PC-3 (cell line): ENCODE measurements around the gene ZNF497. TPM values are rescaled to one million over a fixed set of nuclear protein-coding genes. Genes with fewer than 3 reads are reported as not detected.
"Not testable (repeated sequence)": the region's sequence is repeated elsewhere in the genome, so short reads cannot be mapped to it uniquely, and the experiment has no call there.

Source experiments
- ATAC-seq: fragments of 200-7000 bp; cut with Tn5 transposase; 2 replicates; pipeline ENCODE4 v1.9.1; 2020; ENCODE audit warnings: mild to moderate bottlenecking, moderate library complexity
- BruUV-seq: library from RNA; stranded (reverse); fragments of 400-500 nt; replicated peaks from 2 replicates; lab custom pipeline; 2021; lab: Mats Ljungman, UMichigan
- CTCF ChIA-PET: fragments of 300-600 bp; sonication (Branson Sonifier 250); formaldehyde crosslinking; loops from one replicate; lab custom pipeline; 2022; ENCODE audit warnings: antibody characterized with exemption; lab: Charles Lee
- POLR2A ChIA-PET: fragments of 300-600 bp; sonication (Branson Sonifier 250); formaldehyde crosslinking; loops from one replicate; lab custom pipeline; 2022; ENCODE audit warnings: antibody characterized with exemption; ENCODE audit not compliant: unreplicated experiment; lab: Charles Lee
- DNase-seq: peaks from one replicate; pipeline ENCODE4 v3.0.0-alpha.2; 2015
- H2AFZ ChIP-seq: fragments of 300-600 bp; sonication (generic); 2 replicates; pipeline ENCODE4 v1.6.0; 2016; ENCODE audit warnings: antibody characterized with exemption, low read length
- H3F3A ChIP-seq: fragments of 300-600 bp; sonication (generic); one replicate; pipeline ENCODE4 v1.6.0; 2017; ENCODE audit warnings: antibody characterized with exemption, low read length, control low read depth, mild to moderate bottlenecking; ENCODE audit not compliant: unreplicated experiment
- H3K27ac ChIP-seq: fragments of 300-600 bp; sonication (generic); 2 replicates; pipeline ENCODE4 v1.5.1; 2016; ENCODE audit warnings: mild to moderate bottlenecking, low read length
- H3K27me3 ChIP-seq: fragments of 300-600 bp; sonication (generic); 2 replicates; pipeline ENCODE4 v1.6.1; 2016; ENCODE audit warnings: low read length, mixed read lengths
- H3K36me3 ChIP-seq: fragments of 300-600 bp; sonication (generic); 2 replicates; pipeline ENCODE4 v1.6.1; 2016; ENCODE audit warnings: low read depth, mixed run types, low read length, mixed read lengths
- H3K4me1 ChIP-seq: fragments of 300-600 bp; sonication (generic); 2 replicates; pipeline ENCODE4 v1.5.1; 2016; ENCODE audit warnings: low read length; ENCODE audit not compliant: insufficient read depth
- H3K4me2 ChIP-seq: fragments of 300-600 bp; sonication (generic); 2 replicates; pipeline ENCODE4 v1.6.0; 2016; ENCODE audit warnings: low read length
- H3K4me3 ChIP-seq: fragments of 300-600 bp; sonication (generic); 2 replicates; pipeline ENCODE4 v1.5.1; 2016; ENCODE audit warnings: mild to moderate bottlenecking, low read length, mixed read lengths
- H3K79me2 ChIP-seq: fragments of 300-600 bp; sonication (generic); 2 replicates; pipeline ENCODE4 v1.6.1; 2017; ENCODE audit warnings: low read length, mixed read lengths
- H3K9ac ChIP-seq: fragments of 300-600 bp; sonication (generic); 2 replicates; pipeline ENCODE4 v1.6.0; 2016; ENCODE audit warnings: mild to moderate bottlenecking, low read length
- H3K9me2 ChIP-seq: fragments of 300-600 bp; sonication (generic); replicated peaks from 2 replicates; pipeline ENCODE4 v1.6.1; 2016; ENCODE audit warnings: mixed run types, low read length, mixed read lengths
- H3K9me3 ChIP-seq: fragments of 300-600 bp; sonication (generic); 2 replicates; pipeline ENCODE4 v1.6.1; 2016; ENCODE audit warnings: low read length, mixed read lengths
- H4K20me1 ChIP-seq: fragments of 300-600 bp; sonication (generic); 2 replicates; pipeline ENCODE4 v1.6.1; 2016; ENCODE audit warnings: low read length, mixed read lengths
- CTCF ChIP-seq: fragments of 300-600 bp; sonication (generic); conservative IDR thresholded peaks from 2 replicates; pipeline ENCODE4 v1.5.1; 2017; ENCODE audit warnings: antibody characterized with exemption, low read depth, mild to moderate bottlenecking, low read length
- EZH2 ChIP-seq: fragments of 300-600 bp; sonication (generic); IDR thresholded peaks from one replicate; pipeline ENCODE4 v1.6.1; 2017; ENCODE audit warnings: antibody characterized with exemption, mild to moderate bottlenecking, low read length; ENCODE audit not compliant: unreplicated experiment
- EZH2phosphoT487 ChIP-seq: fragments of 300-600 bp; sonication (generic); IDR thresholded peaks from 2 replicates; pipeline ENCODE4 v1.6.1; 2018; ENCODE audit warnings: mild to moderate bottlenecking, antibody characterized with exemption, low read length, borderline replicate concordance
- intact Hi-C: fragments of 100-400 bp; cut with micrococcal nuclease; formaldehyde crosslinking; loops from 2 replicates; pipeline ENCODE4 v1.9.0; 2023
- total RNA-seq: library from RNA; depleted of rRNA; stranded (reverse); fragments of >200 nt; gene quantifications from 2 replicates; pipeline ENCODE4 v1.2.3, GENCODE V29; 2014

Gene ZNF497
- total RNA-seq, 1 experiment from 2014 or later = 2.2 TPM

- intact Hi-C loops = no loop called here
- DNase-seq (no peak), ATAC-seq (peak; percentile 40)
- ChIA-PET POLR2A (no interaction called here), CTCF (no interaction called here)
- H3K9me3 ChIP-seq = no peaks in the 10 kb centered on the region
- peak overlapping the region; percentile 57; the same call in 1 of the 2 replicates for H2AFZ ChIP-seq
- H3K79me2 ChIP-seq = no peaks in the 10 kb centered on the region
- no peaks in the 10 kb centered on the region for H3K4me1 ChIP-seq
- no peaks in the 10 kb centered on the region for H3K36me3 ChIP-seq
- no peak overlapping the region for H3K27ac ChIP-seq
- peak overlapping the region; percentile 35 for H3K4me2 ChIP-seq
- H3K4me3 ChIP-seq = 0 out of 2 replicates have a peak overlapping the region, but pooled peaks have one; percentile 7
- H3K27me3 ChIP-seq = peaks cover 26% of the 10 kb centered on the region
- no peak for TF ChIP-seq EZH2
- TF ChIP-seq EZH2phosphoT487 = no peak
- no peak for TF ChIP-seq CTCF
- H3K9ac ChIP-seq = no peak overlapping the region
- no peaks in the 10 kb centered on the region for H3K9me2 ChIP-seq
- H3F3A ChIP-seq = no peaks in the 10 kb centered on the region
- no TSS peak for BruUV-seq
- H4K20me1 ChIP-seq = no peaks in the 10 kb centered on the region
Observed at GRCh38 chr19:58350001-58350861, 12.3 kb downstream of the ZNF497 start.

GRCh38 chr19:58349590-58349989 lies 13.0 kb downstream of the ZNF497 start:
- H3K4me2 ChIP-seq = peak overlapping the region; percentile 35; the same call in 1 of the 2 replicates
- H3K27ac ChIP-seq = no peak overlapping the region
- H2AFZ ChIP-seq = no peak overlapping the region
- no peaks in the 10 kb centered on the region for H3K79me2 ChIP-seq
- ATAC-seq (no peak), DNase-seq (no peak)
- BruUV-seq = no TSS peak
- TF ChIP-seq EZH2phosphoT487 = no peak
- H3K4me3 ChIP-seq = no peak overlapping the region
- no peaks in the 10 kb centered on the region for H3K9me3 ChIP-seq
- H3K36me3 ChIP-seq = no peaks in the 10 kb centered on the region
- ChIA-PET POLR2A (no interaction called here), CTCF (no interaction called here)
- H3K9me2 ChIP-seq = no peaks in the 10 kb centered on the region
- no peak overlapping the region for H3K9ac ChIP-seq
- intact Hi-C loops = no loop called here
- no peaks in the 10 kb centered on the region for H3F3A ChIP-seq
- no peaks in the 10 kb centered on the region for H3K4me1 ChIP-seq
- peaks cover 26% of the 10 kb centered on the region for H3K27me3 ChIP-seq
- no peaks in the 10 kb centered on the region for H4K20me1 ChIP-seq

- POLR2A ChIA-PET, intact Hi-C loops: not testable (repeated sequence)
- peak overlapping the region; percentile 79 for H3K4me2 ChIP-seq
Observed at GRCh38 chr19:58348080-58348479, 14.5 kb downstream of the ZNF497 start.

More at GRCh38 chr19:58348080-58348479, 14.5 kb downstream of the ZNF497 start:
- CTCF ChIA-PET, H3K27ac ChIP-seq, H3K4me1 ChIP-seq, H3K36me3 ChIP-seq, H4K20me1 ChIP-seq, H3K9me2 ChIP-seq, H3F3A ChIP-seq, ATAC-seq, H3K9ac ChIP-seq, H3K9me3 ChIP-seq, DNase-seq, H3K79me2 ChIP-seq: not testable (repeated sequence)
- TSS peak; percentile 33 for BruUV-seq
- peak overlapping the region; percentile 76; the same call in 1 of the 2 replicates for H2AFZ ChIP-seq
- H3K4me3 ChIP-seq = peak overlapping the region; percentile 62
- peaks cover 26% of the 10 kb centered on the region for H3K27me3 ChIP-seq
